Endodermal cell (in vitro differentiated cells): ENCODE data around the gene PCBP3. TPM values are rescaled to one million over a fixed set of nuclear protein-coding genes. Genes with fewer than 3 reads are reported as not detected.
"Not testable (repeated sequence)": the region's sequence is repeated elsewhere in the genome, so short reads cannot be mapped to it uniquely, and the experiment has no call there.

Source experiments
- DNase-seq: peaks from one replicate; pipeline ENCODE4 v3.0.0-alpha.2; 2017
- H3K27ac ChIP-seq: 2 replicates; pipeline ENCODE4 v1.5.1; 2013; ENCODE audit warnings: mild to moderate bottlenecking, low read depth, low read length, moderate library complexity
- H3K27me3 ChIP-seq: 2 replicates; pipeline ENCODE4 v1.6.1; 2013; ENCODE audit warnings: mild to moderate bottlenecking, low read length, moderate library complexity; ENCODE audit not compliant: insufficient read depth, control insufficient read depth, poor library complexity, severe bottlenecking
- H3K36me3 ChIP-seq: 2 replicates; pipeline ENCODE4 v1.7.0; 2013; ENCODE audit warnings: mild to moderate bottlenecking, low read length, moderate library complexity; ENCODE audit not compliant: control insufficient read depth, insufficient read depth
- H3K4me1 ChIP-seq: one replicate; pipeline ENCODE4 v1.7.0; 2013; ENCODE audit warnings: low read length; ENCODE audit not compliant: control insufficient read depth, insufficient read depth
- H3K4me3 ChIP-seq: 2 replicates; pipeline ENCODE4 v1.5.1; 2013; ENCODE audit warnings: mild to moderate bottlenecking, low read length, moderate library complexity
- H3K9ac ChIP-seq: 2 replicates; pipeline ENCODE4 v1.6.1; 2013; ENCODE audit warnings: mild to moderate bottlenecking, low read length, moderate library complexity; ENCODE audit not compliant: poor library complexity, severe bottlenecking; ENCODE audit errors: extremely low read depth
- H3K9me3 ChIP-seq: 2 replicates; pipeline ENCODE4 v1.6.1; 2013; ENCODE audit warnings: mild to moderate bottlenecking, low read length, moderate library complexity; ENCODE audit not compliant: control insufficient read depth
- H3K27ac Mint-ChIP-seq: 2 replicates; pipeline ENCODE4 v1.8.0; 2020; ENCODE audit warnings: mixed read lengths
- H3K27me3 Mint-ChIP-seq: 2 replicates; pipeline ENCODE4 v1.8.0; 2021; ENCODE audit warnings: mild to moderate bottlenecking, mixed read lengths; ENCODE audit not compliant: insufficient read depth
- H3K36me3 Mint-ChIP-seq: 2 replicates; pipeline ENCODE4 v1.8.0; 2020; ENCODE audit warnings: low read depth, mixed read lengths
- H3K4me1 Mint-ChIP-seq: 2 replicates; pipeline ENCODE4 v1.8.0; 2020; ENCODE audit warnings: mixed read lengths
- H3K4me3 Mint-ChIP-seq: 2 replicates; pipeline ENCODE4 v1.8.0; 2020; ENCODE audit warnings: mild to moderate bottlenecking, moderate library complexity, mixed read lengths
- H3K9me3 Mint-ChIP-seq: 2 replicates; pipeline ENCODE4 v1.8.0; 2020; ENCODE audit warnings: mild to moderate bottlenecking, mixed read lengths
- CTCF ChIP-seq: fragments of 200-600 bp; sonication (generic); conservative IDR thresholded peaks from 2 replicates; pipeline ENCODE4 v1.5.0; 2021; ENCODE audit warnings: antibody characterized with exemption, mild to moderate bottlenecking
- WGBS, 2 experiments: methylation state at CpG; one replicate each; pipeline versions ENCODE4 v1.1.5 to v1.1.7; 2013; ENCODE audit warnings: missing lambda C conversion rate in 2 of 2, mixed read lengths in 1 of 2; ENCODE audit not compliant: insufficient coverage in 1 of 2, insufficient read length in 1 of 2; 5-methylcytosine and 5-hydroxymethylcytosine counted together
- total RNA-seq, 2 donors: library from RNA; stranded (reverse); fragmentation: NEBNext Ultra II Directional in 1 of 2; extraction: Animal tissue kit (Norgen Biotek cat#: 25700) in 1 of 2; gene quantifications; 2 replicates in 1 of 2; 3 replicates in 1 of 2; pipeline ENCODE4 v1.2.1, GENCODE V29; 2021

Gene PCBP3
- total RNA-seq, 2 donors from 2014 or later: 2.1 to 10.6 TPM

GRCh38 chr21:45706299-45706698 lies 62.8 kb downstream of the PCBP3 start:
- DNase-seq: no peak
- no peak for TF ChIP-seq CTCF
- WGBS, 2 experiments: 83 to 89% methylated on average over 1 of the region's 1 CpG
- no peak overlapping the region for H3K9ac ChIP-seq
- H3K9me3 ChIP-seq: no peaks in the 10 kb centered on the region
- Mint-ChIP-seq H3K4me1 (no peaks in the 10 kb centered on the region), H3K36me3 (no peaks in the 10 kb centered on the region), H3K9me3 (no peaks in the 10 kb centered on the region), H3K27me3 (no peaks in the 10 kb centered on the region), H3K27ac (no peak overlapping the region), H3K4me3 (no peak overlapping the region)
- H3K27ac ChIP-seq: no peak overlapping the region
- no peaks in the 10 kb centered on the region for H3K4me1 ChIP-seq
- H3K36me3 ChIP-seq: no peaks in the 10 kb centered on the region
- H3K4me3 ChIP-seq: no peak overlapping the region
- H3K27me3 ChIP-seq: no peaks in the 10 kb centered on the region

GRCh38 chr21:45709173-45709572 lies 65.6 kb downstream of the PCBP3 start:
- Histone ChIP-seq H3K36me3 (no peaks in the 10 kb centered on the region), H3K4me3 (no peak overlapping the region), H3K4me1 (no peaks in the 10 kb centered on the region), H3K27me3 (no peaks in the 10 kb centered on the region), H3K27ac (no peak overlapping the region), H3K9ac (no peak overlapping the region), H3K9me3 (no peaks in the 10 kb centered on the region)
- no peak for DNase-seq
- H3K36me3 Mint-ChIP-seq: no peaks in the 10 kb centered on the region
- TF ChIP-seq CTCF: no peak
- no peak overlapping the region for H3K4me3 Mint-ChIP-seq
- no peaks in the 10 kb centered on the region for H3K27me3 Mint-ChIP-seq
- H3K4me1 Mint-ChIP-seq: no peaks in the 10 kb centered on the region
- WGBS, 2 experiments: 89 to 91% methylated on average over 3 to 7 of the region's 7 CpGs
- H3K9me3 Mint-ChIP-seq: peaks cover 5% of the 10 kb centered on the region
- no peak overlapping the region for H3K27ac Mint-ChIP-seq

GRCh38 chr21:45709696-45710268 lies 66.3 kb downstream of the PCBP3 start:
- no peaks in the 10 kb centered on the region for H3K27me3 ChIP-seq
- no peaks in the 10 kb centered on the region for H3K4me1 ChIP-seq
- Mint-ChIP-seq H3K27ac (no peak overlapping the region), H3K4me1 (no peaks in the 10 kb centered on the region), H3K27me3 (no peaks in the 10 kb centered on the region), H3K4me3 (no peak overlapping the region), H3K36me3 (no peaks in the 10 kb centered on the region), H3K9me3 (peaks cover 5% of the 10 kb centered on the region)
- WGBS, 2 experiments: 88 to 97% methylated on average over 1 to 3 of the region's 3 CpGs
- TF ChIP-seq CTCF: no peak
- H3K9ac ChIP-seq: no peak overlapping the region
- H3K27ac ChIP-seq: no peak overlapping the region
- no peak for DNase-seq
- no peak overlapping the region for H3K4me3 ChIP-seq
- H3K36me3 ChIP-seq: no peaks in the 10 kb centered on the region
- H3K9me3 ChIP-seq: no peaks in the 10 kb centered on the region

GRCh38 chr21:45710306-45710705 lies 66.8 kb downstream of the PCBP3 start:
- not testable (repeated sequence) for DNase-seq

More at GRCh38 chr21:45710306-45710705, 66.8 kb downstream of the PCBP3 start:
- H3K36me3 Mint-ChIP-seq, H3K27me3 ChIP-seq, H3K4me3 ChIP-seq, H3K4me3 Mint-ChIP-seq, H3K4me1 ChIP-seq, H3K9me3 Mint-ChIP-seq, H3K9me3 ChIP-seq, H3K36me3 ChIP-seq, H3K27ac ChIP-seq, H3K27me3 Mint-ChIP-seq, H3K27ac Mint-ChIP-seq, H3K9ac ChIP-seq, H3K4me1 Mint-ChIP-seq: not testable (repeated sequence)
- WGBS, 2 experiments: 92 to 97% methylated on average over 2 to 3 of the region's 5 CpGs
